Right renal cortex interstitium (tissue), 3 donors: ENCODE results near the gene SEPTIN8. TPM values are rescaled to one million over a fixed set of nuclear protein-coding genes. Genes with fewer than 3 reads are reported as not detected.
"Not testable (repeated sequence)": the region's sequence is repeated elsewhere in the genome, so short reads cannot be mapped to it uniquely, and the experiment has no call there.

ENCODE experiments used
- DNase-seq, 3 donors: peaks; one replicate each; pipeline ENCODE4 v3.0.0-alpha.2; 2013; ENCODE audit warnings: low read depth in 3 of 3, low spot score in 2 of 3
- polyA plus RNA-seq, 3 donors: library from polyadenylated mRNA; unstranded; fragments of 120-200 nt; gene quantifications; one replicate each; pipeline ENCODE4 v1.2.1, GENCODE V29; 2013; ENCODE audit not compliant: insufficient read length in 3 of 3

Gene SEPTIN8
- polyA plus RNA-seq, 3 donors = 71.8 to 78.7 (median 78.5) TPM

DNA sequence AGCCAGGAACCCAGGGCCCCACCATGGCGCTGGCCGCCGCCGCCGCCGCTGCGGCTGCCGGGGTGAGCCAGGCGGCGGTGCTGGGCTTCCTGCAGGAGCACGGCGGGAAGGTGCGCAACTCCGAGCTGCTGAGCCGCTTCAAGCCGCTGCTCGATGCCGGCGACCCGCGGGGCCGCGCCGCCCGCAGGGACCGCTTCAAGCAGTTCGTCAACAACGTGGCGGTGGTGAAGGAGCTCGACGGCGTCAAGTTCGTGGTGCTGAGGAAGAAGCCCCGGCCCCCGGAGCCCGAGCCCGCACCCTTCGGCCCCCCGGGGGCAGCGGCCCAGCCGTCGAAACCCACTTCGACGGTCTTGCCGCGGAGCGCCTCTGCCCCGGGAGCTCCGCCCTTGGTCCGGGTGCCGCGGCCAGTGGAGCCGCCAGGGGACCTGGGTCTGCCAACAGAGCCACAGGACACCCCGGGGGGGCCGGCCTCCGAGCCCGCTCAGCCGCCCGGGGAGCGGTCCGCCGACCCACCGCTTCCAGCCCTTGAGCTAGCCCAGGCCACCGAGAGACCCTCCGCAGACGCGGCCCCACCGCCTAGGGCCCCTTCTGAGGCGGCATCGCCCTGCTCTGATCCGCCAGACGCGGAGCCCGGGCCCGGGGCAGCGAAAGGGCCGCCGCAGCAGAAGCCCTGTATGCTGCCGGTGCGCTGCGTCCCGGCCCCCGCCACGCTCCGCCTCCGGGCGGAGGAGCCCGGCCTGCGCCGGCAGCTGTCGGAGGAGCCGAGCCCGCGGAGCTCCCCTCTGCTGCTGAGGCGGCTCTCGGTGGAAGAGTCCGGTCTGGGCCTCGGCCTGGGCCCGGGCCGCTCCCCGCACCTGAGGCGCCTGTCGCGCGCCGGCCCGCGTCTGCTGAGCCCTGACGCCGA, 36.8 kb upstream of the SEPTIN8 start:
- DNase-seq = no peak

DNA sequence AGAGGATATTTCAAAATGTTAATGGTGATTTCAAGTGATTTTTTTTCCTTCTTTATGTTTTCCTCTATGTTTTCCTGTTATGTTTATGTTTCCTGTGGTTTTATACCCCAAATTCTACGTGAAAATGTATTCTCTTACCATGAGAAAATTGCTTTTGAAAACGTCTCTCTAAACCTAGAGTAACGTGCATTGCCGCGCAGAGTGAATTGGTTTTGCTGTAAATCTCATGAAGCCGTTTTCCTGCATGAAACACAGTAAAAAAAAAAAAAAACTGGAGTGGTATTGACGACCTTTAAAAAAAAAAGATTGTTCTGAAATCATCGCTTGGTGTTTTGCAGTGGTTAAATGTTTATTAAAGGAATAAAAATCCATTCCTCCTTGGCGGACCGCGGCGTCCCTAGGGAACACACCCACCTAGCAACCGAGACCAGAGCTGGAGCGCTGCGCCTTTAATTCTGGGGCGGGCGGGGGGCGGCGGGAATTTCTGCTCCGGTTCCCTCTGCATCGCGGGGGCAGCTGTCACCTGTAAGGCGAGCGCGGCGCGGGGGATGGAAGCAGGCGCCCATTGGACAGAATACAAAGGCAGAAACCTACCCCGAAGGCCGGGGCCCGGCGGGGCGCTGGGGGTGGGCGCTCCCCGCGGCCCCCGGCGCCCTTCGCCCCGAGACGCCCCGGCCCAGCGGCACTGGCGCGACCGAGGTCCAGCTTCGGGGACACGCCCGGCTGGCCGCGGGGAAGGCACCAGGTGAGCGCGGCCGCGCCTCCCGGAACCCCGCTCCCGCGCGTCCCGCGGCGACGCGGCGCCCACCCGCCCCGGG, 36.0 kb upstream of the SEPTIN8 start, which contains the start of gene SOWAHA:
SOWAHA (plus strand) TSS at position 522 of the 818 bp plus-strand sequence. CDS start 320 bp downstream, outside the sequence.
- DNase-seq = no peak

DNA sequence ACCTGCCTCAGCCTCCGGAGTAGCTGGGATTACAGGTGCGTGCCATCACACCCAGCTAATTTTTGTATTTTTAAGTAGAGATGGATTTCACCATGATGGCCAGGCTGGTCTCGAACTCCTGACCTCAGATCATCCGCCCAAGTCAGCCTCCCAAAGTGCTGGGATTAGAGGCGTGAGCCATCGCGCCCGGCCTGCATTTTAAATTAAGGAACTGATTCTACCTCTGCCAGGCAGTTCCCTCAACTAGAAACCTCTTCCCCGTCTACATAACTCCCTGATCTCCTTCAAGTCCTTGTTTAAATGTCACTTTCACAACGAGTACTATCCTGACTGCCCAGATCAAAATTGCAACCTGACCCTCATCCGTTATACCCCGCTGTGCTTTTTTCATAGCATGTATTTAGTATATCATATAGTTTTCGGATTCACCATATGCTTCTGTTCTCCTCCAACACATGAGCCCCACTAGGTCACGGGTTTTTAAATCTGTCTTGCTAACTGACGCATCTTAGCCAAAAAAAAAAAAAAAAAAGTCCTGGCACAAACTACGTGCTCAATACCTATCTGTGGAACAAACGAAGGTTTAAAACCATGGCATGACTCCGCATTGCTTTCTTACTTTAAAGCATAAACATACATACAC, 35.2 kb upstream of the SEPTIN8 start:
- DNase-seq = no peak

DNA sequence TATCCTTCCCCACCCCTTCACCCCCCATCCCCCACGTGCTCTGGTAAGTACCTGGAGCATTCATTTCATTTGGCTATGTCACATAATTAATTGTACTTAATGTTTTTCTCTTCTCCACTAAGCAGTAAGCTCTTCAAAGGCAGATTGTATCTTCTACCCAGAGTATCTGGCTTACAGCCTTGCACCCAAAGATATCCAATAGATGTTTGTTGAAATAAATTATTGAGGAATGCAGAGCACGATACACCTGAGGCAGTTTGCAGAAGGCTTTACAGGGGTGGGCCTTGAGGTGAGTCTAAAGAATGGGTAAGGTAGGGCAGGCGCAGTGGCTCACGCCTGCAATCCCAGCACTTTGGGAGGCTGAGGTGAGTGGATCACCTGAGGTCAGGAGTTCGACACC, 33.6 kb upstream of the SEPTIN8 start:
- no peak for DNase-seq

DNA sequence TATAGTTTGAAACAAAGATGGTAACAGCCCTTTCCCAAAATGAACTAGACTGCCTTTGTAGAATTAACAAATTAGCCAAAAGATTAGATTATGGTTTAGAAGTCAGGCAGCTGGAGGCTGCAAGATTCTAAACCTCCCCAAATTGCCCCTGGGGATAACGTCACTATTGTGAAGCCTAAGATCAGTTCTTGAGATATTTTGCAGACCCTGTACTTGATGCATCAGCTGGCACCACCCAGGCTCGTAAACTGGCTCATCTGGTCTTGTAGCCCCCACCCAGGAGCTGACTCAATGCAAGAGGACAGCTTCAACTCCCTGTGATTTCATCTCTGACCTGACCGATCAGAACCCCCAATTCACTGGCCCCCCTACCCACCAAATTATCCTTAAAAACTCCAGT, 31.8 kb upstream of the SEPTIN8 start:
- no peak for DNase-seq

DNA sequence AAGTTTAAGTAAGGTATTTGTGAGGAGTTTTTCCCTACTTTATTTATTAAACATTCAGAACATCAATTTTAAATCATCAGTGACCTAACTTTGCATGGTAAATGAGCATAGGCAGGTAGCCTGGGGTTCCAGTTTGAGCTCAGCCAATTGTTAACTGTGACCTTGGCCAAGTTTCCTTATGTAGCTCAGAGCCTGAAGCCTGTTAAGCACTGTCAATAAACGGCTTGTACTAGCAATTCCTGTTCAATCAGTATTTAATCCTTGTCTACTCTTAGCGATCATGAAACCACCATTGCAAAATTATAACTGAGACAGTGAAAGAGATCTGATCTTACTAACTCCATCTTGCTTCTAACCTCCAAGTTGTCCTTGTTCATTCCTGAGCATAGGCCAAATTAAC, 31.4 kb upstream of the SEPTIN8 start:
- no peak for DNase-seq

DNA sequence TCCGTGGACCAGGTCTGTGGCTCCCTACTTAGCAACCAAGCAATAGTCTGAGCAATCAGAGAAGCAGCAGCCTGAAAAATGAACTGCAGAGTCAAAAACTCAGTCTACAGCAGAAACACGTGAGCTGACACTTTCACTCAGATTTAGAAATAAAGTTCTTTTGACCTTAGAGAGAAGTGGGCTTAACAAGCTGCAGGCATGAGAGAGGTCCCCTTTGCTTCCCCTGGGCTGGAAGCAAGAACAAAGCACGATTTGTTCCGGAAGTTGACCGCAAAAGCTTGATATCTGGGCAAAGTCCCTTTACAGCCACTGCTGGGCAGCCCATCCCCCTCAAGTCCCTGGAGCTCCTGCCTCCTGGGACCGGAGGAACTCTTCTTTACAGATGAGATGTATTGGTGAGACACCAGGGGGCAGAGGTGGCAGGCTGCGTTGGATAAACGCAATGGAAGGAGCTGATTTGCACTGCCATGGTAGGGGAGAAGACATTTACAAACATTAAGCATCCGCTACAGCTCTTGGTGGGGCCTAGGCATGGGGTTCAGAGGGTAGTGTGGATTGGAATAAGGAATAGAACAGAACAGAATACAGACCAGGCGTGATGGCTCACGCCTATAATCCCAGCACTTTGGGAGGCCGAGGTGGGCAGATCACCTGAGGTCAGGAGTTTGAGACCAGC, 30.3 kb upstream of the SEPTIN8 start:
- no peak for DNase-seq

DNA sequence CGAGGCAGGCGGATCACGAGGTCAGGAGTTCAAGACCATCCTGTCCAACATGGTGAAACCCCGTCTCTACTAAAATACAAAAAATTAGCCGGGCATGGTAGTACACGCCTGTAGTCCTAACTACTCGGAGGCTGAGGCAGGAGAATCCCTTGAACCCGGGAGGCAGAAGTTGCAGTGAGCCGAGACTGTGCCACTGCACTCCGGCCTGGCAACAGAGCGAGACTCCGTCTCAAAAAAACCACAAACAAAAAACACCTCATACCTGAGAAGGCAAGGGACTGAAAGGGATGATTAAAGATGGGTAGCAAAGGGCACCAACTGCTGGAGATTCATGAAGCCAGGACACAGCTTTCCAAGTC, 29.7 kb upstream of the SEPTIN8 start:
- DNase-seq = not testable (repeated sequence)

DNA sequence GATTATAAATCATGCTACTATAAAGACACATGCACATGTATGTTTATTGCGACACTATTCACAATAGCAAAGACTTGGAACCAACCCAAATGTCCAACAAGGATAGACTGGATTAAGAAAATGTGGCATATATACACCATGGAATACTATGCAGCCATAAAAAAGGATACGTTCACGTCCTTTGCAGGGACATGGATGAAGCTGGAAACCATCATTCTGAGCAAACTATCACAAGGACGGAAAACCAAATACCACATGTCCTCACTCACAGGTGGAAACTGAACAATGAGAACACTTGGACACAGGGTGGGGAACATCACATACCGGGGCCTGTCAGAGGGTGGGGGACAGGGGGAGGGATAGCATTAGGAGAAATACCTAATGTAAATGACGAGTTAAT, 28.8 kb upstream of the SEPTIN8 start:
- DNase-seq = not testable (repeated sequence)

DNA sequence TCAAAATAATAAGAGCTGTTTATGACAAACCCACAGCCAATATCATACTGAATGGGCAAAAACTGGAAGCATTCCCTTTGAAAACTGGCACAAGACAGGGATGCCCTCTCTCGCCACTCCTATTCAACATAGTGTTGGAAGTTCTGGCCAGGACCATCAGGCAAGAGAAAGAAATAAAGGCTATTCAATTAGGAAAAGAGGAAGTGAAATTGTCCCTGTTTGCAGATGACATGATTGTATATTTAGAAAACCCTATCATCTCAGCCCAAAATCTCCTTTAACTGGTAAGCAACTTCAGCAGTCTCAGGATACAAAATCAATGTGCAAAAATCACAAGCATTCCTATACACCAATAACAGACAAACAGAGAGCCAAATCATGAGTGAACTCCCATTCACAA, 27.2 kb upstream of the SEPTIN8 start:
- not testable (repeated sequence) for DNase-seq

DNA sequence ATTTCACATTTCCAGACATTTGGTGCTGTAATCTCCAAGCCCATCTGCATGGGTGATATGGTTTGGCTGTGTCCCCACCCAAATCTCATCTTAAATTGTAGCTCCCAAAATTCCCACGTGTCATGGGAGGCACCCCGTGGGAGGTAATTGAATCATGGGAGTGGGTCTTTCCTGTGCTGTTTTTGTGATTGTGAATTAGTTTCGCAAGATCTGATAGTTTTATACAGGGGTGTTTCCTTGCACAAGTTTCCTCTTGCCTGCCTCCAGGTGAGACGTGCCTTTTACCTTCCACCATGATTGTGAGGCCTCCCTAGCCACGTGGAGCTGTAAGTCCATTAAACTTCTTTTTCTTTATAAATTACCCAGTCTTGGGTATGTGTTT, 25.6 kb upstream of the SEPTIN8 start:
- DNase-seq = not testable (repeated sequence)

DNA sequence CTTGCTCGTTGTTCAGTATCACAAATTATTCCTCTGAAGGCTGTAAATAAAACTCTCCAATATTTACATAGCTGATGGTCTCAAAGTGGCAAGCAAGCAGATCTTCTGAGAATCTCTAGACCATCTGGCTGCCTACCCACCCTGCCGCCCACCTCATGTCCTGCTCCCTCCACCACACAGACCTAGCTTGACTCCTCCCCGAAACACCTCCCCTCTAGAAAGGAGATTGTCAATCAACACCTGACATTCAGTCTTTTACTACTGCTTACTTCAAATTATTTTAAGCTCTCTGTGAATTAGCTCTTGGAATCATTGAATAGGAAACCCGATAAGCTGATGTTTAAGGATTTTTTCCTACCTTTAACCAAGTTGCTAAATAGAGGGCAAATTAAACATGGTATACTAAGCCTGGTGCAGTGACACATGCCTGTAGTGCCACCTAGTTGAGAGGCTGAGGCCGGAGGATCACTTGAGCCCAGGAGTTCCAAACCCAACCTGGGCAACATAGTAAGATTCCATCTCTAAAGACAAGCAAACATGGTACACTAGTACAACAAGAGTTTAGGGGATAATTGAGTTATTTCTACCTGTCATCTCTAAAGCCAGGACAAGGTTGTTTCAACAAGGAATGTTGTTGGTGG, 25.1 kb upstream of the SEPTIN8 start:
- DNase-seq = no peak

DNA sequence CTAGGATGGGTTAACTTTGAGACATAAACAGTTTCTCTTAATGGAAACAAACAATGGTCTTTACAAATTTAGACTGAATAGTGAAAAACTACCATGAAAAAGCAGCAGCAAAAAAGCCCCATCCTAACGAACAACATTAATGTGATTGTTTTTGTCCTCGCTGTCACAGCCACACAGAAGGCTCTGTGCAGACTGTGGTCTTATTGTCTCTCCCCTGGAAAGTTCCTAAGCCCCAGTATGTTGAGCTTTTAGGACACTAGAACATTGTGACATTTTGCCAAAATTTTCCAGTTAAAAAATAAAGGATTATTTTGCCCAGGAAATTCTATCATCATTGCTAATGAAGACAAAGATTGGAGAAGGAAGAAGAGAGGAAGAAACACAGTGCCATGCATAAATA, 23.5 kb upstream of the SEPTIN8 start:
- no peak for DNase-seq

DNA sequence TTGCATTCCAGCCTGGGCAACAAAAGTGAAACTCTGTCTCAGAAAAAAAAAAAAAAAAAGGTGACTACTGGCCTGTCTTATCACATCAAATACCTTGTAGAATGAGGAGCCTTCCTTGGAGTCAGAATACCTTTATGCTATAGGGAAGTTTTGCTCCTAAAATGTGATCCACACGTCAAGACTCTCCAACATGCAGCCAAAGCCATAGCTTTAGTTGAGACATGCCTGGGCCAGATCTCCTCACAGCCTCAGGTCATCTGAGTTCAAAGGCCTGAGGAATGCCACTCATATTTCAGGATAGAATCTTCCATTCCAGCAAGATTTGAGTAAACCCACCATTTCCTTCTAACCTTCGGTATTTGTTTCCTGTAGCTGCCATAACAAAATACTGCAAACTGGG, 22.4 kb upstream of the SEPTIN8 start:
- no peak for DNase-seq

DNA sequence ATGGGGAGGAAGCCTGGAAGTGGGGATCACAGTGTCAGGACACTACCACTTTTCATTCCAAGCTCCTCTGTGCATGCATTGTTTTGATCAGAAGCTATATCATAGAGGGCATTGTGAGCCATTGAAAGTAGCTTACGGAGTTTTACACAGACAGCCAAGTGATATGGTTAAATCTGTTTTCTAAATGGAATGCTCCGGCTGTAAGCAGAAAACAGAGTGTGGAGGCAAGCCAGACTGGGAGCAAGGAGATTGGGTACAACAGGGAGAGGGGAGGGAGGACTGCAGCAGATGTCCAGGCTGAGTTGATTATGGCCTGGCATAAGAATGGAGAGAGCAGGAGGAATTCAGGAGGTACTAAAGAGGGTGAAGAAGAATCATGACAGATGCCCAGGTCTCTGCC, 20.6 kb upstream of the SEPTIN8 start:
- no peak for DNase-seq

DNA sequence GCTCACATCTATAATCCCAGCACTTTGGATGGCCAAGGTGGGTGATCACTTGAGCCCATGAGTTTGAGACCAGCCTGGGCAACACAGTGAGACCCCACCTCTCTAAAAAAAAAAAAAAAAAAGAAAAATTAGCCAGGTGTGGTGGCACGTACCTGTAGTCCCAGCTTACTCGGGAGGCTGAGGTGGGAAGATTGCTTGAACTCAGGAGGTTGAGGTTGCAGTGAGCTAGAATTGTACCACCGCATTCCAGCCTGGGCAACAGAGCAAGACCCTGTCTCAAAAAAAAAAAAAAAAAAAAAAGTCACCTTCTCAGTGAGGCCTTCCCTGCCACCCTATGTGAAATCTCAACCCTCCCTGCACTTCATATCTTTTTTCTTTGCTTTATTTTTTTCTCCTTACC, 14.0 kb upstream of the SEPTIN8 start:
- no peak for DNase-seq

DNA sequence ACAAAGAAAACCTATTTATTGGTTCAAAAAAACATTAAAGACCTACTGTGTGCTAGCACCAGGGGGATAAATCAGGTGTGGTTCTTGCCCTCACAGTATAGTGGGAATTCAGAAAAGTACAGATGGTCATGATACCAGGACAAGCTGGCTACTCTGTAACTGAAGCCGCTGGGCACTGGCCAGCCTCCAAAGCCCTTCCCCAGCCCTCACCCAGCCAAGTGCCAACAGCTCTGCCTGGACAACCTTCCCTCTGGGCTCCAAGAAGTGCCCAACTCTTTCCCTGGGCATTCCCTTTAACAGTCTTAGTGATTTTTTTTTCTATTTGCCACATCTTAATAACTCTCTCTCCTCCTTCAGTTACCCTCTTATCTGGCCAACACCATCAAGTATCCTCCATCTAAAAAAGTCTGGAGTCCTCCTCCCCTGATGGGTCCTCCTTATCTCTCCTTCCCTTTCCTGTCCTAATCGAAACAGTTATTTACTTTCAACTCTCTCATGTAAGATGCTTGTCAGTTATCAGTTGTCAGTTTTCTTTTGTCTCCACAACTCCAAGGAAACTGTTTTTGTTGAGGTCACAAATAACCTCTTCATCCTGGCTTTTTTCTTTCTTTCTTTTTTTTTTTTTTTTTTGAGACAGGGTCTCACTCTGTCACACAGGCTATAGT, 13.3 kb upstream of the SEPTIN8 start:
- no peak for DNase-seq

DNA sequence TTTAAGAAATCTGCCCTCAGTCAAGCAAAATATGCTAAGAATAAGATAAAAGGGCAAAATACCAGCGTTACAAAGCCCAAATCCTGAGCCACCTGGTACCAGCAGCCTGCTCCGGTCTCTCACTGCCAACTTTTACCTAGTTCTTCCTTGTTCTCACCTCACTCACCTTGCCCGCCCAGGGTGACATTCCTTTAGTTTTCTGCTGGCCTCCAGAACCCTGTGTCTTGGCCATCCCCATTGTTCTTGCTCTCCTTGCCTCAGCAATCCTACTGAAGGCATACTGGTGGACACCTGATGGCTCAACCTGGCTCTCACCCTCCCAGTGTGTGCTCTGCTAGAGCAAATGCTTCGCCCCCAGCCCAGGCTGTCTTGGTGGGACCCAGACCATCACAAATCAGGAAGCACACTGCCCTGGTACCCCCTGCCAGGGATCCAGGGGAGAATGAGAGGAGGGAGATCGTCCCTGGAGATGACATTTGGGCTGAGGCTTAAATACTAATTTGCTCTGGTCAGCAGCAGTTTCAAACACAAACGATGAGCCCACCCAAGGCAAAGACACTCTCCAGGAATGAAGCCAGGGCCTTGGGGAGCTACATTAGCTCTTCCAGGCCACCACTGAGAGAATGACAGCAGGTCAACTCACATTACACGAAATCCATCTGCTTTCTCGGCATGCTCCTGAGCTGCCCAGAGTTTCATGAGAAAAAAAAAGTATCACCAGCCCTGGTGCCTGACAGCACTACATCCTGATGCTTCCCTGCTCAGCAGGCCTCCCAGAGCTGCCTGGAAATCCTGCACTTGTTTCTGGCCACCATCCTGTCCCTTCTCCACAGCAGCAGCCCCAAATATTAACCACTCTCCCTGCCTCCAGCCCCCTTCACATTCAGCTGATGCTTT, 12.2 kb upstream of the SEPTIN8 start:
- DNase-seq = no peak

DNA sequence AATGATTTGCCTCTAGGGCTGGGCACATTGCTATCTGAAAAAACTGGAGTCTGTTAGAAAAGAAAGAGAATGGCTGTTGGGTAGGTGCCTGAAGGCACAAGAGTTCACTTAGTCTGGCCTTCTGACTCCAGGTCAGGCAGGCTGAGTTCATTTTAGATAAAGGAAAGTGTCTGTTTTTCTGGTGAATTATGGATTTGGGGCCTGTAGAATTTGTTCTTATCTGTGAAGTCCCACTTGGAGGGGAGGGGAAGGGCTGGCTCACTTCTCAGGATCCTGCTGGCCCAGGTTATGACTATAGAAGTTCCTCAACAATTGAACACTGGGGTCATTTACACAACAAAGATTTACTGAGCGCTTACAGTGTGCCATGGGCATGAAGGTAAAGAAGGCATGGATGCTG, 11.5 kb upstream of the SEPTIN8 start:
- DNase-seq = no peak
